Heart right ventricle (tissue), 16 donors: ENCODE results near the gene LRP1. TPM values are rescaled to one million over a fixed set of nuclear protein-coding genes. Genes with fewer than 3 reads are reported as not detected.

Source experiments
- ATAC-seq, 8 donors: fragments of 200-7000 bp; cut with Tn5 transposase; one replicate each; pipeline ENCODE4 v1.9.1; 2020; ENCODE audit warnings: mild to moderate bottlenecking in 8 of 8, moderate library complexity in 8 of 8, moderate number of reproducible peaks in 1 of 8
- DNase-seq, 2 donors: peaks; one replicate each; pipeline ENCODE4 v3.0.0-alpha.2; 2020
- H3K27ac ChIP-seq, 10 donors: fragments of 200-600 bp; sonication (generic) in 2 of 10; one replicate each; pipeline versions ENCODE4 v1.5.0 to v1.8.0; 2020 to 2022; ENCODE audit warnings: mild to moderate bottlenecking in 3 of 10
- H3K27me3 ChIP-seq, 7 donors: fragments of 200-600 bp; one replicate each; pipeline ENCODE4 v1.8.0; 2021 to 2022; ENCODE audit warnings: mild to moderate bottlenecking in 2 of 7
- H3K36me3 ChIP-seq, 9 donors: fragments of 200-600 bp; sonication (generic) in 1 of 9; one replicate each; pipeline versions ENCODE4 v1.5.0 to v1.8.0; 2020 to 2022; ENCODE audit warnings: mild to moderate bottlenecking in 2 of 9
- H3K4me1 ChIP-seq, 9 donors: fragments of 200-600 bp; sonication (generic) in 1 of 9; one replicate each; pipeline versions ENCODE4 v1.5.0 to v1.8.0; 2020 to 2022; ENCODE audit warnings: mild to moderate bottlenecking in 4 of 9
- H3K4me3 ChIP-seq, 10 donors: fragments of 200-600 bp; sonication (generic) in 2 of 10; one replicate each; pipeline versions ENCODE4 v1.5.0 to v1.8.0; 2020 to 2022; ENCODE audit warnings: mild to moderate bottlenecking in 7 of 10, moderate library complexity in 2 of 10
- H3K9me3 ChIP-seq, 11 donors: fragments of 200-600 bp in 10 of 11; sonication (generic) in 2 of 11; one replicate each; pipeline versions ENCODE4 v1.5.0 to v1.8.0; 2013 to 2022; ENCODE audit warnings: mild to moderate bottlenecking in 2 of 11, control low read depth in 1 of 11, moderate library complexity in 1 of 11
- WGBS, 2 donors: extraction: QIAGEN DNeasy Blood & Tissue Kit; methylation state at CpG; one replicate each; pipeline ENCODE4 v1.1.7; 2013; ENCODE audit warnings: inconsistent platforms in 1 of 2; 5-methylcytosine and 5-hydroxymethylcytosine counted together
- intact Hi-C, 10 donors: fragments of 100-400 bp; cut with DNase I; formaldehyde crosslinking; loops; one replicate each; pipeline versions ENCODE4 v1.11.1 to v1.14.2; 2022
- polyA plus RNA-seq, 2 donors: library from polyadenylated mRNA; stranded (reverse); fragments of 200-250 nt; gene quantifications; one replicate each; pipeline ENCODE4 v1.2.3, GENCODE V29; 2013
- total RNA-seq, 10 donors: library from RNA; stranded (reverse); fragmentation: NEBNext Ultra II Directional in 3 of 10; extraction: Animal tissue kit (Norgen Biotek cat#: 25700) in 3 of 10; gene quantifications; one replicate each; pipeline versions ENCODE4 v1.2.1 to v1.2.4, GENCODE V29; 2021 to 2023
- TF ChIP-seq, protein P1 (sequence below), 9 donors: fragments of 200-600 bp; sonication (generic) in 2 of 9; IDR thresholded peaks; one replicate each; pipeline versions ENCODE4 v1.5.0 to v1.8.0; 2021 to 2022; ENCODE audit warnings: antibody characterized with exemption in 9 of 9, mild to moderate bottlenecking in 5 of 9, moderate library complexity in 1 of 9
- donor health status: Arrhythmogenic right ventricular cardiomyopathy.
- donor health status: ischemic (EF 13 %, LVEDD 7.1; RV severe dilation, severe dysfunction).
- donor health status: healthy with polysubstance abuse.
- donor health status: DM: no; HTN: yes; CAD: no.
- donor health status: DM: no; HTN: no; CAD: no.
- donor health status: ischemic (EF 25% LVEDD 6.9; RV normal size, moderate dysfunction).
- donor health status: ischemic (EF 25% LVEDD 5.7; RV mildly dilated, moderate dysfunction).
- donor health status: healthy.
- donor health status: DM: yes; HTN: yes; CAD: no.
- donor health status: Ischemic cardiomyopathy.
- donor health status: ischemic (EF 35%, LVEDD 5.7; RV mildly dilated, moderate dysfunction).
- donor health status: nonischemic (EF 11% LVEDD 7.7; RV severe dilation, severe dysfunction).
- donor health status: DM: yes; HTN: yes; CAD: no.
- donor health status: PGD.
- donor health status: ischemic (EF 29% LVEDD 5.4; RV normal size, mild dysfunction).
- donor health status: nonischemic (EF 23%, LVEDD 6.1; RV moderate dilation, normal function).

Gene LRP1
- total and polyA plus RNA-seq, 12 donors = 46.3 to 259 (median 69.3) TPM

DNA sequence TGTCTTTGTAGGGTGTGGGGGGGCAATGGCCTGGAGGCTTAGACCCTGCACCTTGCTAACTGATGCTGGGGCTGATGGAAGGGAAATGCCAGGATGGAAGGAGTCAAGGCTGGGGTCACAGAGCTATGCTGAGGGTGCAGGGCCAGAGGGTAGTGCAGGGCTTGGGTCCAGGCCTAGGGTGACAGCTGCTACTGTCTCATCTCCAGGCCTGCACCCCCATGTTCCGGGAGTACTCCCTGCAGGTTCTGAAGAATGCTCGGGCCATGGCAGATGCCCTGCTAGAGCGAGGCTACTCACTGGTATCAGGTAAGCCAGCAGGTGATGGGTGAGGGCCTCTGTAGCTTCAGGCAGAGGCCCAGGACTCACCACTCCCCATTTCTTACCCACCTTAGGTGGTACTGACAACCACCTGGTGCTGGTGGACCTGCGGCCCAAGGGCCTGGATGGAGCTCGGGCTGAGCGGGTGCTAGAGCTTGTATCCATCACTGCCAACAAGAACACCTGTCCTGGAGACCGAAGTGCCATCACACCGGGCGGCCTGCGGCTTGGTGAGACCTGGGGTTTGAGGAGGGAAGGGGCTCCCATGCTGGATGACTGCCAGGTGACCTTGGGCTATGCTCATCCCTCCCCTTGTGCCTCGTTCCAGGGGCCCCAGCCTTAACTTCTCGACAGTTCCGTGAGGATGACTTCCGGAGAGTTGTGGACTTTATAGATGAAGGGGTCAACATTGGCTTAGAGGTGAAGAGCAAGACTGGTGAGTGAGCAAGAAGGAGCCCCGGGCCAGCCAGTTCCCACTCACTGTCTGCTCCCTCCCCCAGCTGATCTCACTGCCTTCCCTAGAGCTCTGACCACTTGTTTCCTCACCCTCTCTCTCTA, 105.3 kb downstream of the LRP1 start:
- DNase-seq (no peak), ATAC-seq (peak in 1 of 8 donors; percentile 19)
- H3K27me3 ChIP-seq = peaks cover 0 to 38% (median 28%) of the 10 kb centered on the region in 7 donors
- H3K4me1 ChIP-seq = peaks cover 11 to 81% (median 48%) of the 10 kb centered on the region in 9 donors
- peak overlapping the region in 7 of 10 donors; percentile 50 to 87 (median 80) for H3K27ac ChIP-seq
- H3K4me3 ChIP-seq = no peak overlapping the region
- H3K9me3 ChIP-seq = no peaks in the 10 kb centered on the region
- peaks cover 0 to 39% (median 24%) of the 10 kb centered on the region in 9 donors for H3K36me3 ChIP-seq
- intact Hi-C loops = no loop called here
- TF ChIP-seq, protein P1, sequence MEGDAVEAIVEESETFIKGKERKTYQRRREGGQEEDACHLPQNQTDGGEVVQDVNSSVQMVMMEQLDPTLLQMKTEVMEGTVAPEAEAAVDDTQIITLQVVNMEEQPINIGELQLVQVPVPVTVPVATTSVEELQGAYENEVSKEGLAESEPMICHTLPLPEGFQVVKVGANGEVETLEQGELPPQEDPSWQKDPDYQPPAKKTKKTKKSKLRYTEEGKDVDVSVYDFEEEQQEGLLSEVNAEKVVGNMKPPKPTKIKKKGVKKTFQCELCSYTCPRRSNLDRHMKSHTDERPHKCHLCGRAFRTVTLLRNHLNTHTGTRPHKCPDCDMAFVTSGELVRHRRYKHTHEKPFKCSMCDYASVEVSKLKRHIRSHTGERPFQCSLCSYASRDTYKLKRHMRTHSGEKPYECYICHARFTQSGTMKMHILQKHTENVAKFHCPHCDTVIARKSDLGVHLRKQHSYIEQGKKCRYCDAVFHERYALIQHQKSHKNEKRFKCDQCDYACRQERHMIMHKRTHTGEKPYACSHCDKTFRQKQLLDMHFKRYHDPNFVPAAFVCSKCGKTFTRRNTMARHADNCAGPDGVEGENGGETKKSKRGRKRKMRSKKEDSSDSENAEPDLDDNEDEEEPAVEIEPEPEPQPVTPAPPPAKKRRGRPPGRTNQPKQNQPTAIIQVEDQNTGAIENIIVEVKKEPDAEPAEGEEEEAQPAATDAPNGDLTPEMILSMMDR (IDR thresholded peaks at IDR 0.05) = no peak
- WGBS, 2 donors = 85% methylated on average over 15 of the region's 15 CpGs

DNA sequence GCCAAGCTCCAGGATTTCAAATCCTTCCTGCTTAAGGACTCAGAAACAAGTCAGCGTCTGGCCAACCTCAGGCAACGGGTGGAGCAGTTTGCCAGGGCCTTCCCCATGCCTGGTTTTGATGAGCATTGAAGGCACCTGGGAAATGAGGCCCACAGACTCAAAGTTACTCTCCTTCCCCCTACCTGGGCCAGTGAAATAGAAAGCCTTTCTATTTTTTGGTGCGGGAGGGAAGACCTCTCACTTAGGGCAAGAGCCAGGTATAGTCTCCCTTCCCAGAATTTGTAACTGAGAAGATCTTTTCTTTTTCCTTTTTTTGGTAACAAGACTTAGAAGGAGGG, 105.9 kb downstream of the LRP1 start:
- Histone ChIP-seq H3K36me3 (peaks cover 0 to 39% (median 24%) of the 10 kb centered on the region in 9 donors), H3K9me3 (no peaks in the 10 kb centered on the region), H3K27me3 (peaks cover 0 to 43% (median 29%) of the 10 kb centered on the region in 7 donors), H3K4me1 (peaks cover 15 to 81% (median 47%) of the 10 kb centered on the region in 9 donors), H3K4me3 (no peak overlapping the region), H3K27ac (peak overlapping the region in 9 of 10 donors; percentile 50 to 87 (median 80))
- ATAC-seq (no peak), DNase-seq (no peak)
- TF ChIP-seq, protein P1 (IDR thresholded peaks at IDR 0.05) = no peak
- intact Hi-C loops = no loop called here
- 75 to 87% methylated on average over 3 of the region's 3 CpGs for WGBS, 2 donors

DNA sequence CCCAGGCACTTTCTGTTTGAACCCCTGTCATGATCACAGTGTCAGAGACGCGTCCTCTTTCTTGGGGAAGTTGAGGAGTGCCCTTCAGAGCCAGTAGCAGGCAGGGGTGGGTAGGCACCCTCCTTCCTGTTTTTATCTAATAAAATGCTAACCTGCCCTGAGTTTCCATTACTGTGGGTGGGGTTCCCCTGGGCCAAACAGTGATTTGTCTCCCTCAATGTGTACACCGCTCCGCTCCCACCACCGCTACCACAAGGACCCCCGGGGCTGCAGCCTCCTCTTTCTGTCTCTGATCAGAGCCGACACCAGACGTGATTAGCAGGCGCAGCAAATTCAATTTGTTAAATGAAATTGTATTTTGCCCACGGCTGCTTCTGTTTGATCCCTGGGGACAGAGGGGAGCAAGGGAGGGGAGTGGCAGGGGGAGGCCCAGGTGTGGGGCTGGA, 106.3 kb downstream of the LRP1 start:
- peaks cover 0 to 39% (median 24%) of the 10 kb centered on the region in 9 donors for H3K36me3 ChIP-seq
- DNase-seq = no peak
- peak overlapping the region in 7 of 10 donors; percentile 22 to 60 (median 53) for H3K4me3 ChIP-seq
- intact Hi-C loops = no loop called here
- no peak for ATAC-seq
- peaks cover 19 to 82% (median 49%) of the 10 kb centered on the region in 9 donors for H3K4me1 ChIP-seq
- WGBS, 2 donors = 77 to 88% methylated on average over 10 of the region's 10 CpGs
- no peaks in the 10 kb centered on the region for H3K9me3 ChIP-seq
- H3K27ac ChIP-seq = peak overlapping the region; percentile 50 to 87 (median 79)
- peaks cover 0 to 47% (median 29%) of the 10 kb centered on the region in 7 donors for H3K27me3 ChIP-seq
- TF ChIP-seq, protein P1 (IDR thresholded peaks at IDR 0.05) = no peak

DNA sequence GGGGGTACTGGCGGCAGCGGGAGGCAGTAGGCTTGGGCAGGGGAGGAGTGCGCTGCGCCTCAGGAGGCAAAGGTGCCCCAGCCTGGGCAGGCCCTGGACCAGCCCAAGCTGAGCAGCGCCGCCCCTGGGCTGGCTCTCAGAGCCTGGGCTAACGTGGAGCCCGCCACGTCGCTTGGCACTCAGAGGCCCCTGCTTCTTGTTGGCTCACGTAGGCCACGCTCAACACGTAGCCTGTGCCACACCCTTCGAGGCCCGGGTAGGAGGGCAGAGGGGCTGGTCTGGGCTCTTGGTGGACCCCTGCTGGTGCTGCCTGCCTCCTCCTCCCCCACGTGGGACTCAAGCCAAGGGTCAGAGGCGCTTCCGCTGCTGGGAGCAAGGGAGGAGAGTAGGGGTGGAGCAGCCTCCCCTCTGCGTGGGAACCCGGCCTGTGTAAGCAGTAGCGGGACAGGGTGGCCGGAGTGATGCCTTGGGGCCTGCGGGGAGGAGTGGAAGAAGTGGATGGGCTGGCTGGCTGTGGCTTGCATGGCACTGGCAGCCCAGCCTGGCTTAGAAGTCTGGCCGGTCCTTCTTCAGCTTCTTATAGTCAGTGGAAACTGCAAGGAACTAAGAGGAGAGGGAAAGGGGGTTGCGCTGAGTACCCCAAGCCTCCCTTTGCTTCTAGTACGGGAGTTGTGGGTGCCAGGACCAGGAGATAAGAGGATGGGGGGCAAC, 106.9 kb downstream of the LRP1 start:
- H3K36me3 ChIP-seq = peaks cover 0 to 39% (median 24%) of the 10 kb centered on the region in 9 donors
- intact Hi-C loops = no loop called here
- peak overlapping the region; percentile 50 to 87 (median 79) for H3K27ac ChIP-seq
- DNase-seq = peak; percentile 81 to 84
- peak; percentile 26 to 45 (median 39) for ATAC-seq
- peaks cover 24 to 83% (median 52%) of the 10 kb centered on the region in 9 donors for H3K4me1 ChIP-seq
- 63 to 70% methylated on average over 26 of the region's 26 CpGs for WGBS, 2 donors
- TF ChIP-seq, protein P1 (IDR thresholded peaks at IDR 0.05) = peak in 3 of 9 donors; percentile 9 to 31 (median 18)
- H3K9me3 ChIP-seq = no peaks in the 10 kb centered on the region
- peak overlapping the region in 9 of 10 donors; percentile 22 to 60 (median 49) for H3K4me3 ChIP-seq
- peaks cover 0 to 52% (median 31%) of the 10 kb centered on the region in 7 donors for H3K27me3 ChIP-seq
